Measurements from ENCODE around the gene SYN1. TPM values are rescaled to one million over a fixed set of nuclear protein-coding genes. Genes with fewer than 3 reads are reported as not detected.

Gene SYN1
- total RNA-seq, 4 donors from 2014 or later, result 0.22 to 0.36 TPM; not detected in 2

GRCh38 chrX:47638816-47639215 is 19.2 kb upstream of the SYN1 start:
- intact Hi-C loops (cut with DNase I; ENCODE audit: low total_unique reads), result no loop called here
- H3K27ac ChIP-seq, result no peak overlapping the region
- H3K4me1 ChIP-seq, result no peaks in the 10 kb centered on the region
- H3K36me3 ChIP-seq, result peaks cover 0 to 39% of the 10 kb centered on the region in 2 donors
- in situ Hi-C loops (cut with MboI; ENCODE audit: low sequenced_read_pairs in 4 of 4), result loop anchor here in 1 of 4 donors (25.0 kb wide), 1 partner anchor 102 kb away; no protein-coding TSS in a partner anchor
- no peak for ATAC-seq
- no peak overlapping the region for H3K4me3 ChIP-seq
- no peaks in the 10 kb centered on the region for H3K27me3 ChIP-seq
- H3K9me3 ChIP-seq, result no peaks in the 10 kb centered on the region
- TF ChIP-seq CTCF (IDR thresholded peaks at IDR 0.05 in 4 of 5, conservative IDR thresholded peaks at IDR 0.05 in 1 of 5) (no peak), POLR2A (IDR thresholded peaks at IDR 0.05) (no peak)
- no peak for DNase-seq

- Histone ChIP-seq H3K4me3 (no peak overlapping the region), H3K27me3 (no peaks in the 10 kb centered on the region), H3K4me1 (no peaks in the 10 kb centered on the region), H3K36me3 (peaks cover 0 to 39% of the 10 kb centered on the region in 2 donors), H3K9me3 (no peaks in the 10 kb centered on the region), H3K27ac (no peak overlapping the region)
- DNase-seq (no peak), ATAC-seq (no peak)
- intact Hi-C loops (cut with DNase I; ENCODE audit: low total_unique reads), result no loop called here
- TF ChIP-seq POLR2A (IDR thresholded peaks at IDR 0.05) (no peak), CTCF (IDR thresholded peaks at IDR 0.05 in 4 of 5, conservative IDR thresholded peaks at IDR 0.05 in 1 of 5) (no peak)
- in situ Hi-C loops (cut with MboI; ENCODE audit: low sequenced_read_pairs in 4 of 4), result loop anchor here in 1 of 4 donors (25.0 kb wide), 1 partner anchor 100 kb away; no protein-coding TSS in a partner anchor
These were observed 18.0 kb upstream of the SYN1 start for GRCh38 chrX:47637546-47638195.

GRCh38 chrX:47634871-47635575 is 15.4 kb upstream of the SYN1 start:
- no peak for ATAC-seq
- no peaks in the 10 kb centered on the region for H3K27me3 ChIP-seq
- DNase-seq, result no peak
- TF ChIP-seq CTCF (IDR thresholded peaks at IDR 0.05 in 4 of 5, conservative IDR thresholded peaks at IDR 0.05 in 1 of 5) (no peak), POLR2A (IDR thresholded peaks at IDR 0.05) (no peak)
- H3K9me3 ChIP-seq, result no peaks in the 10 kb centered on the region
- intact Hi-C loops (cut with DNase I; ENCODE audit: low total_unique reads), result no loop called here
- no peaks in the 10 kb centered on the region for H3K4me1 ChIP-seq
- no peak overlapping the region for H3K27ac ChIP-seq
- no peak overlapping the region for H3K4me3 ChIP-seq
- in situ Hi-C loops (cut with MboI; ENCODE audit: low sequenced_read_pairs in 4 of 4), result loop anchor here in 1 of 4 donors (25.0 kb wide), 1 partner anchor 98 kb away; no protein-coding TSS in a partner anchor
- H3K36me3 ChIP-seq, result peaks cover 0 to 30% of the 10 kb centered on the region in 2 donors

GRCh38 chrX:47633689-47634590 is 14.3 kb upstream of the SYN1 start:
- Histone ChIP-seq H3K4me1 (no peaks in the 10 kb centered on the region), H3K4me3 (no peak overlapping the region), H3K36me3 (peaks cover 0 to 20% of the 10 kb centered on the region in 2 donors), H3K9me3 (no peaks in the 10 kb centered on the region), H3K27me3 (no peaks in the 10 kb centered on the region), H3K27ac (no peak overlapping the region)
- intact Hi-C loops (cut with DNase I; ENCODE audit: low total_unique reads), result no loop called here
- DNase-seq (no peak), ATAC-seq (no peak)
- TF ChIP-seq POLR2A (IDR thresholded peaks at IDR 0.05) (no peak), CTCF (IDR thresholded peaks at IDR 0.05 in 4 of 5, conservative IDR thresholded peaks at IDR 0.05 in 1 of 5) (no peak)
- in situ Hi-C loops (cut with MboI; ENCODE audit: low sequenced_read_pairs in 4 of 4), result loop anchor here in 1 of 4 donors (25.0 kb wide), 1 partner anchor 97 kb away; no protein-coding TSS in a partner anchor
